ENCODE data around the gene CCNB3. TPM values are rescaled to one million over a fixed set of nuclear protein-coding genes. Genes with fewer than 3 reads are reported as not detected.

Gene CCNB3
- total and polyA plus RNA-seq, 9 of the 15 experiments (the other 6 are each of a cell fraction or from before 2014, with no cell fraction given) = 0.05 to 0.25 (median 0.08) TPM; not detected in 3

DNA sequence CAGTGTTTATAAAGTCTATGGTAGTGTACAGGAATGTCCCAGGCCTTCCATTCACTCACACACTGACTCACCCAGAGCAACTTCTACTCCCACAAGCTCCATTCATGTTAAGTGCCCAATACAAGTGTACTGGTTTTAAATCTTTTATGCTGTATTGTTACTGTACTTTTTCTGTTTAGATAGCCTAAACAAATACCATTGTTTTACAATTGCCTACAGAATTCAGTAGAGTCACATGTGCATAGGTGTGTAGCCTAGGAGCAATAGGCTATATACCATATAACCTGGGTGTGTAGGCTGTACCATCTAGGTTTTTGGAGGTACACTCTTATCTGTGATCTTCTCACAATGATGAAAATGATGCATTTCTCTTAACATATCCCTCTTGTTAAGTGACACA is 139.4 kb downstream of the CCNB3 start:
- ChIA-PET POLR2A (no interaction called here), CTCF (ENCODE audit: low intra/inter-chr PET ratio) (no interaction called here)
- DNase-seq (ENCODE audit: extremely low read depth in 1 of 4, low spot score in 3 of 4) (no peak), FAIRE-seq (no peak), ATAC-seq (no peak)
- H3K9me3 ChIP-seq (replicated peaks; ENCODE audit: control insufficient read depth, insufficient read depth, low read depth, low read length) = no peaks in the 10 kb centered on the region
- no peaks in the 10 kb centered on the region for H3K27me3 ChIP-seq (ENCODE audit: control insufficient read depth in 2 of 2, insufficient read depth in 2 of 2, low read length in 2 of 2)
- H2AFZ ChIP-seq (ENCODE audit: low read depth, low read length) = no peak overlapping the region
- no peaks in the 10 kb centered on the region for H4K20me1 ChIP-seq (replicated peaks; ENCODE audit: control insufficient read depth, insufficient read depth, low read length)
- in situ Hi-C loops (cut with MboI) = no loop called here
- H3K4me3 ChIP-seq = no peak overlapping the region
- no peaks in the 10 kb centered on the region for H3K79me2 ChIP-seq (ENCODE audit: control insufficient read depth, insufficient read depth, low read length)
- intact Hi-C loops (cut with micrococcal nuclease) = no loop called here
- no TSS peak for BruUV-seq (replicated peaks)
- no peaks in the 10 kb centered on the region for H3K4me1 ChIP-seq (replicated peaks in 1 of 2; ENCODE audit: control insufficient read depth in 2 of 2, insufficient read depth in 2 of 2, low read length in 2 of 2)
- no peak for TF ChIP-seq ZSCAN32 (CRISPR knock-in tag; IDR thresholded peaks at IDR 0.05)
- no peak for TF ChIP-seq ETS2 (tag; IDR thresholded peaks at IDR 0.05; ENCODE audit: borderline replicate concordance, poor library complexity, severe bottlenecking)
- TF ChIP-seq ZNF274 (IDR thresholded peaks at IDR 0.05; ENCODE audit: borderline replicate concordance, low read depth, low read length) = no peak
- H3K9ac ChIP-seq (ENCODE audit: insufficient read depth in 1 of 2, low read depth in 2 of 2, low read length in 2 of 2) = no peak overlapping the region
- H3K36me3 ChIP-seq (ENCODE audit: control insufficient read depth, insufficient read depth, low read length) = no peaks in the 10 kb centered on the region
- H3K4me2 ChIP-seq (ENCODE audit: insufficient read depth, low read length) = no peak overlapping the region
- H3K9me1 ChIP-seq (ENCODE audit: control insufficient read depth, insufficient read depth, low read length) = no peaks in the 10 kb centered on the region
- no peak overlapping the region for H3K27ac ChIP-seq (ENCODE audit: extremely low read depth, low read depth, low read length)

DNA sequence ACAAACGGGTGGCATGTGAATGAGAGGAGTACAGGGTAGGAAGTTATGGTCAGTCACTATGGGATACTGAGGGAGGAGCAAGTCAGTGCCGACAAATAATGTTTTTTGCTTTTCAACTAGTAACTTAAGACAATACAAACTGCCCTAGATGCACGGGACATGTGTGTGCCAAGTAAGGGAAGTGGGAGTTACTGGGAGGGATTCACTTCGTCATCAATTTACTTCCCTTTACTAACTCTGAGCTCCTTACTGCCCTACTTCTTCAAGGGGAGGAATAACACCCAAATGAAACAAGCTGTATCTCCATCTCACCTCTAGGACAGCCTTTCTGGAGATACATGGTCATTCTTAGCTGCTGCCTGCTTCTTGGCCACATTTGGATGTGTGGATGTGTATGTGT is 168.4 kb downstream of the CCNB3 start:
- H3K9me3 ChIP-seq (replicated peaks; ENCODE audit: control insufficient read depth, insufficient read depth, low read depth, low read length) = no peaks in the 10 kb centered on the region
- TF ChIP-seq NFATC3 (IDR thresholded peaks at IDR 0.05) = no peak
- no peak for TF ChIP-seq BACH1 (tag; IDR thresholded peaks at IDR 0.05)
- no peak for TF ChIP-seq MTF1 (CRISPR knock-in tag; IDR thresholded peaks at IDR 0.05; ENCODE audit: borderline replicate concordance)
- TF ChIP-seq MCM5 (IDR thresholded peaks at IDR 0.05; ENCODE audit: low read depth) = no peak
- no peak for TF ChIP-seq GTF2A2 (tag; IDR thresholded peaks at IDR 0.05)
- no peak for ATAC-seq
- H3K27ac ChIP-seq (ENCODE audit: extremely low read depth, low read depth, low read length) = no peak overlapping the region
- H3K36me3 ChIP-seq (ENCODE audit: control insufficient read depth, insufficient read depth, low read length) = no peaks in the 10 kb centered on the region
- ChIA-PET POLR2A (no interaction called here), CTCF (ENCODE audit: low intra/inter-chr PET ratio) (no interaction called here)
- H3K9ac ChIP-seq (ENCODE audit: insufficient read depth in 1 of 2, low read depth in 2 of 2, low read length in 2 of 2) = no peak overlapping the region
- H3K4me2 ChIP-seq (ENCODE audit: insufficient read depth, low read length) = no peak overlapping the region
- 0% methylated on average over 4 of the region's 4 CpGs for WGBS (ENCODE audit: insufficient coverage, low coverage, missing lambda C conversion rate)
- H2AFZ ChIP-seq (ENCODE audit: low read depth, low read length) = no peak overlapping the region
- FAIRE-seq = no peak
- no peaks in the 10 kb centered on the region for H3K9me1 ChIP-seq (ENCODE audit: control insufficient read depth, insufficient read depth, low read length)
- in situ Hi-C loops (cut with MboI) = no loop called here
- BruUV-seq (replicated peaks) = no TSS peak
- no peaks in the 10 kb centered on the region for H3K79me2 ChIP-seq (ENCODE audit: control insufficient read depth, insufficient read depth, low read length)
- intact Hi-C loops (cut with micrococcal nuclease) = no loop called here
- DNase-seq (ENCODE audit: extremely low read depth in 1 of 4, low spot score in 3 of 4) = no peak
- no peaks in the 10 kb centered on the region for H4K20me1 ChIP-seq (replicated peaks; ENCODE audit: control insufficient read depth, insufficient read depth, low read length)
- H3K4me3 ChIP-seq = no peak overlapping the region
- H3K4me1 ChIP-seq (replicated peaks in 1 of 2; ENCODE audit: control insufficient read depth in 2 of 2, insufficient read depth in 2 of 2, low read length in 2 of 2) = no peaks in the 10 kb centered on the region
- H3K27me3 ChIP-seq (ENCODE audit: control insufficient read depth in 2 of 2, insufficient read depth in 2 of 2, low read length in 2 of 2) = no peaks in the 10 kb centered on the region

Data from K562 (cell line).